ENCODE measurements around the gene R3HDM1.
"Not testable (repeated sequence)": the region's sequence is repeated elsewhere in the genome, so short reads cannot be mapped to it uniquely, and the experiment has no call there.

The R3HDM1 gene

DNA sequence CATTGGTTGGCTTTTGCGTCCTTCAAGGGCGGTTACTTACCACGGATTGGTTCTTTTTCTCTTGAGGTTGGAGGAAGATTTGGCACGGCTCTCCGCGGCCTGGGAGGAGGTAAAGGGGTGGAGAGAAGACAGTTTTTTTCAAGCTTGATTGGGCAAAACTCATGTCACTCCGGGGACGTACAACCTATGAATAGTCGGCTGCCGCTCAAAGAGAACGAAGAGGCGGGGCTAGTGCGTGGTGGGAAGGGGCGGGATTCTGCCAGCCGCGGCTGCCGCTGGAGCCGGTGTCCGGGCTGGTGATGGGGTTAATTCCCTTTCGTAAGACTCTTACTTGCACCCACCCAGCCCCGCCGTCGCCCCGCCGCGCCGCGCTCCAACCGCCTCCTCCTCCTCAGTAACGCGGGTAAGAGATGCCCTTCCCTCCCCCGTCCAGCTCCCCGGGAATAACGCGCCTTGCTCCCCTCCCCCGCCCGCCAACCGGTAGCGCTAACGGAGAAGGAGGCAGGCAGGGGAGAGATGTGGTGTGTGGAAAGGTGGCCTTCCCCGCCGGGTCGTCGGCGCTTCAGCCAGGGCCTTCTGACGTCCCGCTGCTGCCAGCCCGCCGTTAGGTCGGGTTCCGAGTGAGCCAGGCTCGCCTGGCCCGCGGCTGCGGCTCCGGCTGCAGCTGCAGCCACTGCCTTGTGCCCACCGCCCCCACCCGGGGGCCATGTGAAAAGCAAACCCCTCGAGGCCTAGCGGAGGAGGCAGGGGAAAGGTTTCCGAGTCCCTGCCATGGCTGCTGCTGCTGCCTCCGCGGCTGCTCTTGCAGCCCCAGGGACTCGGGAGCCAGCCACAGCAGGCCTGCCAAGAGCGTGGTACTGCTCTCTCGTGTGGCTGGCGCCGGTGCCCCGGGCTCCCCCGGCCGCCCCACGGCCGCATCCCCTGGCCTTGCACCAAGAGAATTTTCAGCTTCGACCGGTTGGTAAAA is at the start of gene R3HDM1:
R3HDM1 (plus strand) TSS at position 254 of the 967 bp plus-strand sequence. CDS start 73,362 bp downstream, outside the sequence.
- DNase-seq = peak; percentile 99 to 100

DNA sequence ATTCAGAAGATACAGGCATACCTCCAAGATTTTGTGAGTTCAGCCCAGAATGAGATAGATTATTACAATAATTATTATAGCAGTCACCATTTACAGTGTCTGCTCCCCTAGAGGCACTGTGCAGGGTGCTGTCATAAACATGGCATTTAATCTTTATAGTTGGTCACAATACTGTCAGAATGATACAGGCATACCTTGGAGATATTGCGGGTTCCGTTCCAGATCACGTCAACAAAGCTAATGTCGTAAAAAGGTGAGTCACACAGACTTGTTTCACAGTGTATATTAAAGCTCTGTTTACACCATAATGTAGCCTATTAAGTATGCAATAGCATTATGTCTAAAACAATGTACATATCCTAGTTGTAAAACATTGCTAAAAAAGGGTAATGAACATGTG is 45.8 kb upstream of the R3HDM1 start:
- no peak for DNase-seq

DNA sequence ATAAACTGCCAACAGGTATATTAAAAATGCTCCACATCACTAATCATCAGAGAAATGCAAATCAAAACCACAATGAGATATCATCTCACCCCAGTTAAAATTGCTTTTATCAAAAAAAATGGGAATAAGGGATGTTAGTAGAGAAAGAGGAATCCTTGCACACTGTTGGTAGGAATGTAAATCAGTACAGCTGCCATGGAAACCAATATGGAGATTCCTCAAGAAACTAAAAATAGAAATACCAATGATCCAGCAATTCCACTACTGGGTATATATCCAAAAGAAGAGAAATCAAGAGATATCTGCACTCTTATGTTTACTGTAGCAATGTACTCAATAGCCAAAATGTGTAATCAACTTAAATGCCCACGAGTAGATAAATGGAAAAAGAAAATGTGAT is 40.9 kb upstream of the R3HDM1 start:
- DNase-seq = no peak

DNA sequence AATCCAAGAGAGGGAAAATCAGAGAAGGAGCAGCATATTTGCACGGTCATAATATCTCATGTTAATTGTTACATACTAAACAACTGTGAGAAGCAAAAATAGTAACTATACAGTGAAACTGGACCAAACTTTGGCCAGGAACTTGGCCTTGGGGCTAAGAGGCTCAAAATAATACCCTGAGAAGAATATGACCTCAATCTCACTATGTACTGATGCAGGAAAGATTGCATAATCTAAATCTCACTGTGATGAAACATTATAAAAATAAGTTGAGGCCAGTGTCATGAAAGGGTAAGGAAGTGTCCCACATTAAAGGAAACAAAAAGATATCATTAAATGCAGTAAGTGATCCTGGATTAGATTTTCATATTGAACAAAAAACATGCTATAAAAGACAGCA is 36.8 kb upstream of the R3HDM1 start:
- DNase-seq = no peak

DNA sequence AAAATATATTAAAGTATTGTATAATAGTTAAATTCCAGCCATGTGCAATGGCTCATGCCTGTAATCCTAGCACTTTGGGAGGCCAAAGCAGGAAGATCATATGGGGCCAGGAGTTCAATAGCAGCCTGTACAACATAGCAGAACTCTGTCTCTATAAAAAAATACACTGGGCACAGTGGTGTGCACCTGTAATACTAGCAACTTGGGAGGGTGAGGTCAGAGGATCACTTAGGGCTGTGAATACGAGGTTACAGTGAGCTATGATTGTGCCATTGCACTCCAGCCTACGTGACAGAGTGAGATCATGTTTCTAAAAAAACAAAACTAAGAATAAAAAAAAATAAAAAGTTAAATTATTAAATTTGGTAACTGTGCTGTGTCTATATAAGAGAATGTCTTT is 36.4 kb upstream of the R3HDM1 start:
- DNase-seq = no peak

DNA sequence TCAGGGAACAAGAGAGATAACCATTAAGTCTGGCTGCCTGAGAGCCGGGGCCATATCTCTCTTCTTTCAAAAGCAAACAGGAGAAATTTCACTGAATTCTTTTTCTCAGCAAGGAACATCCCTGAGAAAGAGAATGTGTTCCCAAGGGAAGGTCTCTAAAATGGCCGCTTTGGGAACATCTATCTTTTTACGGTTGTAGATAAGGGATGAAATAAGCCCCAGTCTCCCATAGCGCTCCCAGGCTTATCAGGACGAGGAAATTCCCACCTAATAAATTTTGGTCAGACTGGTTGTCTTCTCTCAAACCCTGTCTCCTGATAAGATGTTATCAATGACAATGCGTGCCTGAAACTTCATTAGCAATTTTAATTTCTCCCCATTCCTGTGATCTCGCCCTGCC is 32.7 kb upstream of the R3HDM1 start:
- DNase-seq = not testable (repeated sequence)

DNA sequence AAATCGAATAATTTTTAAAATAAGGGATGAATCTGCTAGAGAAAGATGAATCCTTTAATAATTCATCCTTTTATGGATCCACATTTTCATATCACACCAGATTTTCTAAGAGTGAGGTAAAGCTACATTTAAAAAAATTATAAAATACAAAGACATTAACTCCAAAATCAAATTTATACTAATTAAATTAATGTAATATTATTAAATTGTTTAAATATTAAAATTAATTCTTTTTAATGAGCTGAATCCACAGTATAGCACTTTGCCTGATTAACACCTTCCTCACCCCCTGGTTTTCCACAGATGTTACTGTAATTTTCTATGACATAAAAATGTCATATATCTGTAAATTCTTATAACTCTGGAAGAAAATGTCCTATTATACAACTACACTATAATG is 26.5 kb upstream of the R3HDM1 start:
- DNase-seq = no peak

DNA sequence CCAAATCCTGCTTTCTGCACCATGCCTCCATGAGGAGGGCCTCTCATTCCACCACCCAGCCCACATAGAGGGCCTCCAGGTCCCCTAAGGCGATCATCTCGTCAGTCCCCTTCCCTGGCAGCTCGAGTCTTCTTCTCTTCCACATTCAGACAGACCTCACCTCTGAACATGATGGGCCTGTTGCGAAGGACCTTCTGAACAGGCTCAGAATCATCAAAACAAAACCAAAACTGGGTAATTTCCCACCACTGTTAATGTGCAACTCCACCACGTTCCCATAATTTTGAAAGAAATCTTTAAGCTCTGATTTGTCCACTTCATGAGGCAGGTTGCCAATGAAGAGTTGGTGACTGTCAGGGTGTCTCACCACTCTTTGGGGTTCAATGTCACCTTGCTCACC is 20.7 kb upstream of the R3HDM1 start:
- no peak for DNase-seq

DNA sequence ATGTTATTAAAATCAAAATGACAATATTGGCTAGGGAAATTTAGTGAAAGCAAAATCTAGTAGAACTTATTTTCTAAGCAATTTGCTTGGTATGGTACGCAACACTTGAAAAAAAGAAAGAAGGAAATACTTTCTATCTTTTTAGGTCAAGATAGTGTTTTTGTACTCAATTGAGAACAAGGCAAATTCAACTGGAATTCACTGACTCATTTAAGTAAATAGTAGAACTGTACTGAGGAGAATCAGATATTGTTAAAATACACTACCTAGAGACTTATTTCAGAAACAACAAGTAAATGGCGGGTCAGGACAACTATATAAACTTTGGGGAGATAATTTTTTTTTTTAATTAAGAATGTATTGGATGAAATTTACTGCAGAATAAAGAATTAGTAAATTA is 19.2 kb upstream of the R3HDM1 start:
- DNase-seq = no peak

DNA sequence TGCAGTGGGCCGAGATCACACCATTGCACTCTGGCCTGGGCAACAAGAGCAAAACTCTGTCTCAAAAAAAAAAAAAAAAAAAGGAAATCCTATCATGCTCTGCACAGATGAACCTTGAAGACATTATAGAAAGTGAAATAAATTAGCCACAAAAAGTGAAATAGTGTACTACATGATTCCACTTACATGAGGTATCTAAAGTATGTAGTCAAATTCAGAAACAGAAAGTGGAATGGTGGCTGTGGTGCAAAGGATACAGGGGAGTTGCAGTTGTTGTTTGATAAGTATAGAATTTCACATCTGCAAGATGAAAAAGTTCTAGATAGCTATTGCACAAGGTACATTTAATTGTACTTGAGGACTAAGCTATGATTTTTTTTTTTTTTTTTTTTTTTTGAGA is 5.5 kb upstream of the R3HDM1 start:
- no peak for DNase-seq

DNA sequence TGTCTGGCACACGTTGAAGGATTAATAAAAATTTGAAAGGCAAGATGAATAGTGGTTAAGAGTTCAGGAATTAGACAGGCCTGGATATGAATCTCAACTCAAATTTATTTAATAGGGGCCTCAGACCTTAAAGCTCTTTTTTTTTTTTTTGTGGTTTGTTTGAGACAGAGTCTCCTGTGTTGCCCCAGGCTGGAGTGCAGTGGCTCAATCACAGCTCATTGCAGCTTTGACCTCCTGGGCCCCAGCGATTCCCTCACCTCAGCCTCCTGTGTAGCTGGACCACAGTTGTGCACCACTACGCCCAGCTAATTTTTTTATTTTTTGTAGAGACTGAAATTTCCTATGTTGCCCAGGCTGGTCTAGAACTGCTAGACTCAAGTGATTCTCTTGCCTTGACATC is 3.3 kb upstream of the R3HDM1 start:
- DNase-seq = no peak

DNA sequence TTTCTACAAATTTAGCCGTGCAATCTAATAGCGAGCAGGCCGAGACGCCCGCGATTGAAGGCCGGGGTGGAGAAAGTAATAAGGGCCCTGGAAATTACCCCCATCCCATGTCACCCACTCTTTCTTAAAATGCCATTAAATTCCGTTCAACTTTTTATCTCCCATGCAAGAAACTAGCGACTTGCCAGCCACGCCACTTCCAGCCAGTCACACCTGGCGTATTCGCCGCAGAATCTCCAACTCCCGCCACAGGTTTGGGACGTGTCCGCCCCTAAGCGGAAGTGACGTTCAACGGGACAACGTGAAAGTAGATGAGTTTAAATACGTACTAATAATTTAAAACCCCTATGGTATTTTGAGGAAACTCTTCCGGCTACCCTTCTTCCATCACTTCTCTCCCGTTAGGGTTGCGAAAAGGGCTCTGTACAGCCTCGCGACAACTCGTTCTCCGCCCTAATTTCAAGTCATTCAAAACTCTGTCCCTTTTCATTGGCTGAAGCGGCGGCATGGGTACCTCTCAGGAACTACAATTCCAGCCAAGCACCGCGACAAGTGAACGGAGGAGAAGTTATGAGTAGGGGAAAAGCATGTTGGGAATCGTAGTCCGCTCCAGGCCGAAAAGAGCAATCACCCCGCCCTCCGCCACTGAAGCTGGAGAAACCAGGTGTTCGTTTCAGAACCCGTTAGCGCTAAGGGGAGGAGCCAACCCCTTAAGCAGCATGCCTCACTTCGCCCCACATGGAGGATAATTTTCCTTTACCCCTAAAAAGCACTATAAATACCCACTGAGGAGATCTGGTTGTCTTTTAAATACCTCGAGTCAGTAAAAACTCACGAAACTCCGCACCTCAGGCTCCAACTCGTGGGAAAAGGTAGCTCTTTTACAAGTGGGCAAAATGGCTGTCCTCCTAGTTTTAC is 712 bp upstream of the R3HDM1 start, which contains the start of gene ZRANB3:
ZRANB3 (minus strand) TSS at position 906 of the 918 bp plus-strand sequence.
- DNase-seq = peak; percentile 97 to 99

DNA sequence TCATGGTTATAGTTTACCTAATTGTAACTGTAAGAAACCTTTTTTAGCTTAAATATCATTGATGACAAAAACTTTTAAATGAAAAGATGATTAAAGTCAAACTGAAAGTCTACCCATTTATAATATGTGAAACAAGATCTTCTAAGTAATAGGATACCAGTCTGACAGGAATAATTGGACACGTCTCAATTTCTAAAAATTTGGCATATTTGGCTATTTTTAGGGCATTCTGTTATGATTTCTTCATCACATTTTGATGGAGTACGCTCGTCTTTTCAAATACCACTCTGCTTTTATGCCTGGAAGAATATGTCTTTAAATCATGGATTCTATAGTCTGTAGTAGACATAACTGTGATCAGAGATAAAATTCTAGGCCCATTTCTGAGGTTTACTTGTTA is 1.3 kb downstream of the R3HDM1 start:
- no peak for DNase-seq

DNA sequence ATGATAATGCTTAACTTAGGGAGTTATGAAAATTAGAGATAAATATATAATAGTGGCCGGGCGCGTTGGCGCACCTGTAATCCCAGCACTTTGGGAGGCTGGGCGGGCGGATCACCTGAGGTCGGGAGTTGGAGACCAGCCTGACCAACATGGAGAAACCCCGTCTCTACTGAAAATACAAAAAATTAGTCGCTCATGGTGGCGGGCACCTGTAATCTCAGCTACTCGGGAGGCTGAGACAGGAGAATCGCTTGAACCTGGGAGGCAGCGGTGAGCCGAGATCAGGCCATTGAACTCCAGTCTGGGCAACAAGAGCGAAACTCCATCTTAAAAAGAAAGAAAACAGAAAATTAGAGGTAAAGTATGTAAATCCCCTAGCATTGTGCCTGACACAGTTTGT is 2.3 kb downstream of the R3HDM1 start:
- not testable (repeated sequence) for DNase-seq

DNA sequence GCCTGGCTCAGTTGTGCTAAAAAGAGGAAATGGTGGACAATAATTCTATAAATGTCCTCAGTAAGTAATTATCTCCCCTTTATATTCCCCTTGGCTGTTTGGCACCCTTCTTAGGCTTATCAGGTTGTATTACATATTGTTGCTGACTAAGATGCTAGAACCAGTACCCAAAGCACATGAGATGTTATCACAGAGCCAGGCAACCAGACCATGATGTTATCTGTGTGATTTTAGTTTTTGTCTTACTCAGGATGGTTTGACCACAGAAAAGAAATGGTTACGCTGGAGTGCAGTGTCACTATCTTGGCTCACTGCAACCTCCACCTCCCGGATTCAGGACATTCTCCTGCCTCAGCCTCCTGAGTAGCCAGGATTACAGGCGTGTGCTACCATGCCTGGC is 15.2 kb downstream of the R3HDM1 start:
- DNase-seq = no peak

DNA sequence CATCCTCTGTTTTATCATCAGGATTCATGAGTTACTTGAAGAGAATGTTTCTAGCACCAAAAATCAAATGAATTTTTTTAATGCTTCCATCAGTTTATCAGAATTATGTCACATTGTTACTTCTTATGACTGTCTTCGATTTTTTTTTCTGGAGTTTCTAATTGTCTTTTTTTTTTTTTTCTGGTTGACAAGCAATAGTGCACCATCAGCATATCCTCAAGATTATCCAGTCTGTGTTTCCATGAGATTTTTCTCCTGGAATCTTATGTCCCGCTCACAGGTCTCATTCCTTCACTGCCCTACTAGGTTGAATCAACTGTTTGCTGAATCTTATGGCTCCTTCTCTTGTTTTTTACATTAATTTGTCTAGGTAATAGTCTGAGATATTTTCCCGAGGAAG is 16.0 kb downstream of the R3HDM1 start:
- DNase-seq = no peak

DNA sequence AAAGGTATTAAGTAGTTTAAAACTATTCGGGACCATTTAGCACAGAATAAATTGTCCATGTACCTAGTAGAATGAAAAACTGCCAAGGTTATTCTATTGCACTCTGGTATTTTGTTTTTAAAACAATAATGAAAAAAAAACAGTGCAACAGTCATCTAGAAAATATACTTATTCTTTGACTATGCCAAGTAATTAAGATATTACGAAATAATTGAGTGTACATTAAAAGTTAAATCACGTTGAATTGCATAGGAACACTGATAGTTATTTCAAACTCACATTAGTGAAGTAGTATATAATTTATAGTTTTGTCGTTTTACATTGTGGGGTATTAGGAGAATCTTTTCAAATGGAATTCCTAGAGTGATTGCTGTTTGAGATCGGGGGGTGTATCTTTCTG is 20.1 kb downstream of the R3HDM1 start:
- DNase-seq = no peak

DNA sequence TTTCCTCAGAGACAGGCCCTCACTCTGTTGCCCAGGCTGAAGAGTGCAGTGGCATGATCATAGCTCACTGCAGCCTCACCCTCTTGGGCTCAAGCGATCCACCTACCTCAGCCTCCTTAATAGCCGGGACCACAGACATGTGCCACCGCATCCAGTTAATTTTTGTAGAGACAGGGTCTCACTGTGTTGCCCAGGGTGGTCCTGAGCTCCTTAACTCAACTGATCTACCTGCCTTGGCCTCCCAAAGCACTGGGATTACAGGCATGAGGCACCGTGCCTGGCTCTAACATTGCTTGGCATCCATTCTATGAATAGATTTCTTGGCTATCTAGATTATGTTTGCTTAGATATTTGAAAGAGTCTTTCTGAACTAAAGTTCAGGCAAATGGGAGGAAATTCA is 21.6 kb downstream of the R3HDM1 start:
- no peak for DNase-seq

DNA sequence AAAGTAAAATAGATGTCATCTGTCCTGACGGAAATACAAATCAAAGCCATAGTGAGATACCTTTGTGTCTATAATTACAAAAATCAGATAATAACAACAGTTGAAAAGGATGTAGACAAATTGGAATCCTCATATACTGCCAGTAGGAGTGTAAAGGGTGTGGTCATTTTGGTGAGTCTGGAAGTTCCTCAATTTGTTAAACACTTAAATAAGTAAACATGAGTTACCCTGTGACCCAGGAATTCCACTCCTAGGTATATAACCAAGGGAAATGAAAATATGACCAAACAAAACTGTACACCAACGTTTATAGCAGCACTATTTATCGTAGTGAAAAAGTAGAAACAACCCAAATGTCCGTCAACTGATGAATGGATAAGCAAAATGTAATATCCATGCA is 24.0 kb downstream of the R3HDM1 start:
- DNase-seq = no peak

DNA sequence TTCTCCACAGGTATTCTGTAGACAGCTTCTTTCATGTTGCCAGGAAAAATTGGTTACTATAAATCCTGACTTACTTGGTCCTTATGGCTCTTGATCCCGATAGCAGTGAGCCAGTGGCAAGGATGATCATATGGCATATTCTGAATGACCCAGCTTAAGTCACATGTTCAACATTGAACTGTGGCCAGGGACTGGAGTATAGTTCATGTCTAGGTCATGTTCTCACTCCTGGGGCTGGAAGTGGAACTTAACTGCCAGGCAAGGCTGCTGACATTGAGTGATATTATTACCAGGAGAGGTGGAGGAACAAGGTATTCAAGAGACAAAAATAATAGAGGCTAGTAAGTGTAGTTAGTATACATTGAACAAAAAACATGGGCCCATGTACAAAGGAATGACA is 26.2 kb downstream of the R3HDM1 start:
- DNase-seq = no peak

DNA sequence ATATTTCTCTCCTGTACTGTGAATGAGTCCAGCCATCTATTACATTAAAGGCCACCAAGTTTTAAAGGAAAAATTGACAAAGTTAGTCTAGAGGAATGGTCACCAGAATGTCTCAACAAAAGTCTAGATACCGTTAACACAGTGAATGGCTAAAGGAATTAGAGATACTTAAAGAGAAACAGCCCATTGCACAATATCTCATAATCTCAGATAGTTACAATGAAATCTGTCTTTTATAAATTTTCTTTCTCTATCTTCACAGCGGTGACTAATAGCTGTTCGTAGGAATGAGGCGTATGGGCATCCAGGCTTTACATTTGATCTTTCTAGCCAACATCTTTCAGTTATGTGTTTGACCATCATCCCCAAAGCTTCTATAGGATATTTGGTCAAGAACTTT is 30.6 kb downstream of the R3HDM1 start:
- no peak for DNase-seq

DNA sequence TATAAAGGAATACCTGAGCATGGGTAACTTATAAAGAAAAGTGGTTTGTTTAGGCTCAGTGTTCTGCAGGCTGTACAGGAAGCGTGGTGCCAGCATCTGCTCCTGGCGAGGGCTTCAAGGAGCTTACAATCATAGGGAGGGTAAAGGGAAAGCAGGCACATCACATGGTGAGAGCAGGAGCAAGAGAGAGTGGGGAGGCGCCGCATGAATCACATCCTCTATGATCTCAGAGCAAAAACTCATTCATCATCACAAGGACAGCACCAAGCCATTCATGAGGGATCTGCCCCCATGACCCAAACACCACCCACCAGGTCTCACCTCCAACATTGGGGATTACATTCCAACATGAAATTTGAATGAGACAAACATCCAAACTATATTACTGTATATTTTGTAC is 32.5 kb downstream of the R3HDM1 start:
- no peak for DNase-seq

DNA sequence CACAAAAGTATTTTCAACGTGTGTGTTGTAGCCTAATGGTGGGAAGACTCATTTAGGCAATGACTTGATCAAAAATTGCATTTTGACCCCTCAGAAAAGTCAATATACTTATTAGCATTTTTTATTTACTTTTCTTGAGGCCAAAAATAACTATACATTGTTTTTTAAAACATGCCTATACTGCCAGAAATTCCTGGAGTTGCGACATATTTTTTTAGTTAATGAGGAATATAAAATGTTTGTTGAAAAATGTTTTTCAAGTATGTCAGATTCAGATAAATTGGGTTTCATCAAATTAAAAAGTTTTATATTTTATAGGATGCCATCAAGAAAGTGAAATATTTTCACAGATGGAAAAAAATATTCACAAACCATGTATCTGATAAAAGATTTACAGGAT is 39.6 kb downstream of the R3HDM1 start:
- no peak for DNase-seq

DNA sequence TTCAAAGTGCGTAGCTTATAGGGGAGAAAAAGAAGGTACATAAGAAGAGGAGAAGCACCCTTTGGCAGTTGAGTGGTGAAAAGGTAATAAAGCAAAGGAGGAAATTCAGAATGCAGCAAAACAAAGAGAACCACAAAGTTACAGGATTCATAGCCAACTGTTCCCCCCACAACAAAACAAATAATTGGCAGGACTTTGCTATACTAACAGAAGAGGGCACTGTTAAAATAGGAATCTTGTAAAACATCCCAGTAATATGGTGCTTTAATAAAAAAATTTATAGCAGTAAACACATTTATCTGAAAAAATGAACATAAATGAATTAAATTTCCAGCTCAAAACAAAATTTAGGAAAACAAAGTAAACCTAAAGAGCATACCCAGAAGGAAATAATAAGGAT is 42.3 kb downstream of the R3HDM1 start:
- no peak for DNase-seq
